ENCODE data around the gene CCDC120.
A peak's percentile ranks its signal among the peaks of the same experiment; 100 is the strongest.

CCDC120 gene

DNA sequence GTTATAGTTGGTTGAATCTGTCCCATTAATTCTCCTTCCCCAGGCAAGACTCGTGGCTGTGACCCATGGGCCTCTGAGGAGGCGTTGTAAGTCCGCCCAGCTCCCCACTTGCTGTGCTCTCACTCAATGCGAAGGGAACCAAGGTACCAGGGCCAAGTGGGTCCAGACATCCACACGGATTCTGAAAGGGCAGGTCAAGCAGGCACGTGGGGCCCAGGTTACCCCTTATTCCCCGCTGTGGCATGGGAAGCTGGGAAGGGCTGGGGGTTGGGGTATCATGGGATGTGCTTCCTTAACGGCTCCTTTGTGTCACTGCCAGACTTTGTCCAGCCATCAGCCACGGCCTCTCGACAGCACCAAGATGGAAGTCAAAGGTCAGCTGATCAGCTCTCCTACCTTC lies 3.1 kb downstream of the CCDC120 start:
- DNase-seq, result no peak

DNA sequence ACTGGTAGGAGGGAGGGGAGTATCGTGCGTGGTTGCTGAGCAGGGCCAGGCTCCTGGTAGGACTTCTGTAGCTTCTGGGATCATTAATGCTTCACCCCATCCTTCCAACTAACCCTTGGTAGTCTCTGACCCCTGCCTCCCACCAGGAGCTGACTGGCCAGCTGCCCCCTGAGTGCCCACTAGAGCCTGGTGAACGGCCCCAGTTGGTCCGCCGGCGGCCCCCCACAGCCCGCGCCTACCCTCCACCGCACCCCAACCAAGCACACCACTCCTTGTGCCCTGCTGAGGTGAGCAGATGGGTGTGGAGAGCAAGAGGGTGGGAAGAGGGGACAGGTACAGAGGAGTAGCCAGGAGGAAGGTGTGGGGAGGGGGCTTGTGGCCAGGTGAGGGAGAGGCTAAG lies 4.9 kb downstream of the CCDC120 start:
- DNase-seq, result no peak

DNA sequence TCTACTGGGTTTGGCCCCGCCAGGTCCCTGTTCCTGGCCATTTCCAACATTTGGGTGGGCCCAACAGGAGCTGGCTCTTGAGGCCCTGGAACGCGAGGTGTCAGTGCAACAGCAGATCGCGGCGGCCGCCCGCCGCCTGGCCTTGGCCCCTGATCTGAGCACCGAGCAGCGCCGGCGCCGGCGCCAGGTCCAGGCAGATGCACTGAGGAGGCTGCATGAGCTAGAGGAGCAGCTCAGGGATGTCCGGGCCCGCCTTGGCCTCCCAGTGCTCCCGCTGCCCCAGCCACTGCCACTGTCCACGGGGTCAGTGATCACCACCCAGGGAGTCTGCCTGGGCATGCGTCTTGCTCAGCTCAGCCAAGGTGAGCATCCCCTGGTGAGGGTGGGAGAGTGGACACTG lies 5.5 kb downstream of the CCDC120 start:
- DNase-seq, result no peak

DNA sequence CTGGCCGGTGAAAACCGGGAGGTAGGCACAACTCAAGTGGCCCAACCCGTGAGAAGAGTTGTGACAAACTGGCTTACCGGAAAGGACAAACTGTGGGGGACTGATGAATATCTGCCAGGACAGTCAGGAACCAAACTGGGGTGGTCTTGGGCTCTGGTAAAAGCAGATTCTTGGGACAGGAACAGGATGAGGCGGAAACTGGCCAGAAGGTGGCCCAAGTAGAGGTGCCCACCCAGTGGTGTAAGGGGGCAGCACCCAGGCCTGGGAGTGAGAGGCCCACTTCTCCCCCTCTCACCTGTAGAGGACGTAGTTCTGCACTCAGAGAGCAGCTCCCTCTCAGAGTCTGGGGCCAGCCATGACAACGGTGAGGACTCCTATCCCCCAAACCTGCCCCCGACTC lies 5.9 kb downstream of the CCDC120 start:
- no peak for DNase-seq

DNA sequence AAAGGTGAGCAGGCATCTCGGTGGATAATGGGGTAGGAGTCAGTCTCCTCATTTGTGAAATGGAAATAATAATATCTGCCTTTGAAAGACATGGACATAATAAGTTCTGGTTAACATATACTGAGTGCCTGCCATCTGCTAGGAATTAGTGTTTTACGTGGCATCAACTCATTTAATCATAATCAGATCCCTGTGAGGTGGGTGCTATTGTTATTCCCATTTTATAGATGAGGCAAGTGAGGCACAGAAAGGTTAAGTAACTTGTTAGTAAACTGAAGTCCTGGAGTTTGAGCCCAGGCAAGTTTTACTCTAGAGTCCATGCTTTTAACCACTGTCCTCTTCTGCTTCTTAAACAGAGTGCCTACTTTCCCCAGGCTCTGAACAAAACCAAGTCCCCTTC lies 7.5 kb downstream of the CCDC120 start:
- DNase-seq, result no peak

DNA sequence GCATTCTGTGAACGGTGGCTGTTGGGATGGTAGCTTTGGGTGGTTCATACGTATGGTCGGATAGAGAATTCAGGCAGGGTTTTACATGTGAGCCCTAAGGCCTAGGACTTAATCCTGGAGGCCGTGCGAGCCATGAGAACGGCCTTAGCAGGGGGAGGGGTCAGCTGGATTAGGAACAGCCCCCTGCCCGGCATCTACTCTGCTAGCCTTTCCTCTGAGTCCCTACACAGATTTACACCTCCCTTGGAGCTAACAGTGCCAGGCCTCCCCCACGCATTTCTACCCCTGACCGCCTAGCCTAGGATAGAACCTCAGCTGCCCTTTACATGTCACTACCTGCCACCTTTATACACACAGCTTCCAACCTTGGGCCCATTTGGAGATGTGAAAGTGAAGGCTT lies 7.9 kb downstream of the CCDC120 start:
- no peak for DNase-seq

DNA sequence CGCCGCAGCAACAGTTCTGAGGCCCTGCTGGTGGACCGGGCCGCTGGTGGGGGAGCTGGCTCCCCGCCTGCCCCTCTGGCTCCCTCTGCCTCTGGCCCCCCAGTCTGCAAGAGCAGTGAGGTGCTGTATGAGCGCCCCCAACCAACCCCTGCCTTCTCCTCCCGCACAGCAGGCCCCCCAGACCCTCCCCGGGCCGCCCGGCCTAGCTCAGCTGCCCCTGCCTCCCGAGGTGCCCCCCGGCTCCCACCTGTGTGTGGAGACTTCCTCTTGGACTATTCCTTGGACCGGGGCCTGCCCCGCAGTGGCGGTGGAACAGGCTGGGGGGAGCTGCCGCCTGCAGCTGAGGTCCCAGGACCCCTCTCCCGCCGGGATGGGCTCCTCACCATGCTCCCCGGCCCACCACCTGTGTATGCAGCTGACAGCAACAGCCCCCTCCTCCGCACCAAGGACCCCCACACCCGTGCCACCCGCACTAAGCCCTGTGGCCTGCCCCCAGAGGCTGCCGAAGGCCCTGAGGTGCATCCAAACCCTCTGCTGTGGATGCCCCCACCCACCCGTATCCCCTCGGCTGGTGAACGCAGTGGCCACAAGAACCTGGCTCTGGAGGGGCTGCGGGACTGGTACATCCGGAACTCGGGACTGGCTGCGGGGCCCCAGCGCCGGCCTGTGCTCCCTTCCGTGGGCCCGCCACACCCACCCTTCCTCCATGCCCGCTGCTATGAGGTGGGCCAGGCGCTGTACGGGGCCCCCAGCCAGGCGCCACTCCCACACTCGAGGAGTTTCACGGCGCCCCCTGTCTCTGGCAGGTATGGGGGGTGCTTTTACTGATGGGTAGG lies 8.7 kb downstream of the CCDC120 start:
- no peak for DNase-seq

DNA sequence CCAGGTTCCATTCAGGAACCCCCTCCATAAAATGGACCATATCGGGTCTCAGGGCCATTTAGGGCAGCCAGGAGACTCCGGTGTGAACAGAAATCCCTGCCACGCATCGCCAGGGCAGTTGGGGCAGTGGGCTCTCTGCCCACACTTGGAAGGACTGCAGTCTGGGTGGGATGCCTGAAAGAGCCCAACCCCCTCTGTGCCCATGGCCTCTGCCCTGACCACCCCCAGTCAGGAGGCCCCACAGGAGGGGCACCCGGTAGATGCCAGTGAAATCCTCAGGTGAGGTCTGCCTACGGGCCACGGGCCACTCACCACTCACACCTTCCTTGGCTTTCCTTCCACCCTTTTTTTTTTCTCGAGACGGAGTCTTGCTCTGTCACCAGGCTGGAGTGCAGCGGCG lies 10.2 kb downstream of the CCDC120 start:
- no peak for DNase-seq

DNA sequence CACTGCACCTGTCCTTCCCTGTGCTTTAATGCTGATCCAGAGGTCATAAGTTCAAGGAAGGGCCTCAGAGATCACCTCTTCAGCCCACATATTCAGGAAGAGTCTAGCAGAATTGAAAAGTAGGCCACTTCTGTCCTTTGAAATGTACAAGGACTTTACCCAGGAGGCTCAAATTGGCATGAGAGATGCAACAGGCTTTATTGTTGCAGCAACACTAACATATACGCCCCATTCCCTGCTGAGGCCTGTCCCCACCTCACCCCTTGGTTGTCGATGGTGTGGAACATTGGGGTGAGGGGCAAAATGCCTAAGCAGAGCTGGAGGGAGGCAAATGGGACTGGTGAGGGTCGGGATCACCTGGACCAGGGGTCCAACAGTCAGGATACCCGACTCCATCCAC lies 12.2 kb downstream of the CCDC120 start:
- DNase-seq, result no peak

DNA sequence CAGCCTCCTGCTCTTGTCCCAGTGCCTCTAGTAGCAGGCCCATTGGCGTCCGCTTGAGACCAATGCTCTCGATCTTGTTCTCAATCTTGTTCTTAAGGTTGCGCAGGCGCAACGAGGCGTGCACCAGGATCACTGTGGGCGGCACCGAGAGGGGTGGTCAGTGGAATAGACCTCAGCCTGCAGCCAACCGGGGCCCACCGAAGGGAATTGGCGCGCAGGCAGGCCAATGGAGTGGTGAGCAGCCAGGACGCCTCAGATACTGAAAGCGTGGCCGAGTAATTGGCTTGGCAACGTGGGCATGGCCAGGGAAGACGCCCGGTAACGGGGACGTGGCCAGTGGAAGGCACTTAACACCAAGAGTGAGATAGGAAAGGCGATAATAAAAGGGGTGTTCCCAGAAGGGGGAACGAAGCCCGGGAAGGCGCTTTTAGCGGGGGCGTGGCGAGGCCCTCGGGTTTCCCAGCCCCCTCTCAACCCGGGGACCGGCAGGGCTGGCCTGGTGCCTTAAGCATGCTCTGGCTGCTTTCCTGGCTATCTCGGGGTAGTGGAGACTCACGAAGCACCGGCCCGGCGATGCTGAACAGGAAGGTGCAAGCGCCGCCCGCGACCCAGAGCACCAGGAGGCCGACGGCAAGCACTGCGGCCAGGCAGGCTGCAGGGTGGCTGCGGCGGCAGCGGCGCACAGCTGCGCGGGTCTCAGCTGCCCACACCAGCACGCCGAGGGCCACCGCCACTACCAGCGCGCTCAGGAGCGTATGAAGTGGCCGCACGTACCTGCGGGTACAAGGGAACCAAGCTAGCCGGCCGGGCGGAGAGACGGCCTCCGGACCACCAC lies 13.3 kb downstream of the CCDC120 start:
- no peak for DNase-seq

DNA sequence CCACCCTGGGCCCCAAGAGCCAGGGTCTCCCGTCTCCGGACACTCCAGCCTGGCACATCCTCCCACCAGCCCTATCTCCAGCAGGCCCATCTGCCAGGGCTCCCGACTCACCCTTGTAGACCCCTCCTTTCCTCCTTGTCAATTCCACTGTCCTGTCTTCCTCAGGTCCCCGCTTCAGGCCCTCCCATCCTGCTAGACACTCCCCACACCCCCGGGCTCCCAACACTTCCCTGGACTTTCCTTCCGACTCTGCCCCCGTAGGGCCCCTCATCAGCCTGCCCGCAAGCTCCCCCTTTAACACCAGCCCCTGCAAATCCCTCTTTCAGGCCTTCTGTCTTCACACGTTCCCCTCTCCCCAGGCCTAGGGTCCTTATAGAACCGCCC lies 13.9 kb downstream of the CCDC120 start:
- DNase-seq, result no peak

DNA sequence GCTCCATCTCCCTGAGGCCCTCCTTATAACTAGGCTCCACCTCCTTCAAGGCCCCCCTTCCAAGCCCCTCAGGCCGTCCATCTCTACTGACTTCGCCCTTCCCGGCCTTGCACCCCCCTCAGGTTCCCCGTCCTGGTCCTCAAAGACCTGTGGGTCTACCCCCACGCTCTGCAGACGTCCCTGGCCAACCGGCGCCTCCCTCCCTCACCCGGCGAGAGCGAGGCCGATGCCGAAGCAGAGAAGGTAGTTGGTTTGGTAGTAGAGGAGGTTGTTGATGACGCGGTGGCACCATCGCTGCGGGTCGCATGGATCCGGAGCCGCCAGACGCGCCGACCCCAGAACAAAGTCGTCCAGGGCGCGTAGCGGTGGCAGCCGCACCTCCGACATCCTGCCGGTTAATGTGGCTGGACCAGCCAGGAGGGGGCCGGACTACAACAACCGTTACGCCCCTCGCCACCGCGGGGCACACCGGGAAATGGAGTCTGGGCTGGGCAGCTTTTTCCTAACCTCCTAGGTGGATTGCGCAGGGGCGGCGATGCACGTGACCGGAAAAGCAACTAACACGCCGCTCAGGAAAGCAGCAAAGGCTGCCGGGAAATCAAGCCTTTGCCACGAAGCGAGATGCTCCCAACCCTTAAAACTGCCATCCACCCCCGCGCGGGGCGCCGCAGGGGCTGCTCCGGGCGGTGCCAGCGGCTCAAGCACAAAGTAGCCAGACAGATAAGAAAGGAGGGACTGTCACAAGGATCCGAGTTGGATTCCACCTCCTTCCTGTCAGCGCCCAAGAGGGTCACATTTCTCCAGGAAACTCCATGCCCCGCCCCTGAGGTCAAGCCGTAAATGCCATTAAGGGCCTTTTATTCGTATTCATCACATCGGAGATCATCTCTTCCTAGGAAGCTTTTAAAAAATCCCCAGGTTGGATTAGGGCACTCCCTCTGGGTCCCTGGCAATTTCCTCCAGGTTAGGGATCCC lies 15.1 kb downstream of the CCDC120 start, which contains the start of gene PRAF2:
PRAF2 (minus strand) TSS at position 402 of the 975 bp plus-strand sequence; CDS start at position 387, 15 bp downstream.
- DNase-seq, result peak; percentile 93

DNA sequence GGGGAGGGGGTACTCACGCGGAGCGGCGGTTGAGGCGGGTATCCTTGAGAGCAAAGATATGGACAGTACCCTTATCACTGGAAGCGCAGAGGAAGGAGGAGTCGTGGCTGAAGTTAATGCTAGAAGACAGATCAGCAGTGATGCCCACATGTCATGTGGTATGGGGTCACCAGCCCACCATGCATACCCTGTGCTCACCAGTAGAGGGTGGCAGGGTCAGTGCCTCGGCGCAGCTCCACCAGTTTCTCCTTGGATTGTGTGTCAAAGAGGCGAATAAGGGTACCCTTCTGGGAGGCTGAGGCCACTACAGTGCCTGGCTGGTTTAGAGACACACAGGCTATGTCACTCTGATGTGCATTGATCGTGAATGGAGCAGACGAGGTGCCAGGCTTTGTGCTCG lies 16.5 kb downstream of the CCDC120 start:
- DNase-seq, result no peak

DNA sequence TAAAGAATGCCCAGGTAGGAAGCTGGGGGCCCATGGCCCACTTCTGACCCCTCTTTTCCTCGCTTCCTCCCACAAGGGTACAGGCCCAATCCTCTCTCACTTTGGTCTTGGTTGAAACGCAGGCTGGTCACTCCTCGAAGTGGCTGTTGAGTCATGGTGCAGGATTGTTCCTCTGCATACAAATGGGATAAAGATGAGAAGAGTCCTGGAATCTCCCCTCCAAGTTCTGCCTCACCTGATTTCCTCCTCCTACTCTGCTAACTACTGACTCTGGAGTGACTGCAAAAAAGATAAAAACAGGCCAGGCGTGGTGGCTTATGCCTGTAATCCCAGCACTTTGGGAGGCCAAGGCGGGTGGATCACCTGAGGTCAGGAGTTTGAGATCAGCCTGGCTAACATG lies 19.1 kb downstream of the CCDC120 start:
- no peak for DNase-seq

DNA sequence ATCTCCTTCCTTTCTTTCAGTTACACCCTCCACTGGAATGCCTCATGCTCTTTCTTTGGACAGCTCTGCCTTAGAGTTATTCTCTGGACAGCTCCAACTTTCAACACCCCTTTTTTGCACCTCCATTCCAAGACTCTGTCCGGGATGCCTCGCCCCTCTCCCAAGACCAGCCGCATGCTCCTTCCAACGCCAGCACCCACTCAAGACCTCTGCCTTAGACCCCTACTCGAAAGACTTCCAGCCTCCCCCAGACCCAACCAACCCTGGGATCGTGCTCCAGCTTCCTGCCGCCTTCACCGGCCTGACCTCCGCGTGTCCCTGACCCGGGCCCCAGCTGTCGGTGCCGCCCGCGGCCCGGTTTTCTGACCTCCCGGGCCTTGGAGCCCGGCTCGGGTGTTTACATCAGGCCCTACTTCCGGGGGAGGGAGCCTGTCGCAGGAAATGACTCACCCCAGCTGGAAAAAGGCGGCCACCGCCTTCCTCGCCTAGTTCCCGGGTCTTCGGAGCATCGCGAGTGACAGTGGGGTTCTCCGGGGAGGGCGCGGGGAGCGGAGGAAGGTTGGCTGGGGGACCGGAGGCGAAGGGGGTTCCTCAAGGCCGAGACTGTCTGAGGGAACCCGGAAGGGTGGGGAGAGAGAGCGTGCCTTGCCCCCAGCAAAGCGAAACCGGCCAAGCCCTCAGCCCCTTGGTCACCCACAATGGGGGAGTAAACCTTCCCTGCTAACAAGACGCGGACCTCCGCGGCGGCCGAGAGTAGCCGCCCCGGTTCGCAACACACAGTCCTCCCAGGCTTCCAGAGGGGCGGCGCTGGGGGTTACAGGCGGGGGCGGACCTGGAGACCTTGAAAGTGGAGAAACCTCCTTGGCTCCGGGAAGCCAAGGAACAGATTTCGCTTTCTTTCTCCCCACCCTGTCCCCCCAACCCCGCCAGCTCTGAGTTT lies 21.0 kb downstream of the CCDC120 start, which contains the start of gene WDR45:
WDR45 (minus strand) TSS at position 399 of the 940 bp plus-strand sequence. CDS start 1,792 bp downstream, outside the sequence.
- peak; percentile 78 for DNase-seq

DNA sequence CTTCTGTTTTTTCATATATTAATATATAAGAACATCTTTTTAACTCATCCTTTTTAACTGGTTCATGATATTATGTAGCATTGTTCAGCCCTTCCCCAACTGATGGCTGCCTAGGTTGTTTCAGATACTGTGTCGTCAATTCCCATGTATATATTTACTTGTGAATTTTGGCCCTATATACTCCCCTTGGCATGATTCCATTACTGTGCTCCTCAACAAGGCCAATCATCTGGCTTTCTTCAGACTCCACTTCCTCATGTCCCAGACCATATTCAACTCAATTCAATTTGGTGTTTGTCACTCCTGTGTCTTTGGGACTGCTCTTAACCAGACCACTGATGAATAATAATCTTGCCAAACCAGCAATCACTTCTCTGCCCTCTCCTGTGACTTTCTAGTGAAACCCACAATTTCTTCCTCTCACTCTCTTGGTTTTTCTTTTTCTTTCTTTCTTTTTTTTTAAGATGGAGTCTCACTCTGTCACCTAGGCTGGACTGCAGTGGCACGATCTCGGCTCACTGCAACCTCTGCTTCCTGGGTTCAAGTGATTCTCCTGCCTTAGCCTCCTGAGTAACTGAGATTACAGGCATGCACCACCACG lies 23.6 kb downstream of the CCDC120 start:
- no peak for DNase-seq

DNA sequence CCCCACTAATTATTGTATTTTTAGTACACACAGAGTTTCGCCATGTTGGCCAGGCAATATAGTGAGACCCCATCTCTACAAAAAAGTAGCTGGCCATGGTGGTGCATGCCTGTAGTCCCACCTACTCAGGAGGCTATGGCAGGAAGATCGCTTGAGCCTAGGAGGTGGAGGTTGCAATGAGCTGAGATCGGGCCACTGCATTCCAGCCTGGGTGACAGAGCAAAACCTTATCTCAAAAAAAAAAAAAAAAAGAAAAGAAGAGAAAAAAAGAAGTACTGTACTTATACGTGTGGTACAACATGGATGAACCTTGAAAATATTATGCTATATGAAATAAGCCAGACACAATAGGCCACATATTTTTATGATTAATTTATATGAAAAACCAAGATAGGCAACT lies 30.8 kb downstream of the CCDC120 start:
- DNase-seq, result no peak

DNA sequence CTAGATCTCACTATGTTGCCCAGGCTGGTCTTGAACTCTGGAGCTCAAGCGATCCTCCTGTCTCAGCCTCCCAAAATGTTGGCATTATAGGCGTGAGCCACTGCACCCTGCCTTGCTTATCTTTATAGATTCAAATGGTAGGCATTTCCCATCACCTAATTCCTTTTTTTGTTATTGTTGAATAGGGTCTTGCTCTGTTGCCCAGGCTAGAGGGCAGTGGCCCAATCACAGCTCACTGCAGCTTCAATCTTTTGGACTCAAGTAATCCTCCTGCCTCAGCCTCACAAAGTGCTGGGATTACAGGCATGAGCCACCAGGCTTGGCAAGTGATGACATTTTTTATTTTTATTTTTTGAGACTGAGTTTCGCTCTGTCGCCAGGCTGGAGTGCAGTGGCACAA lies 37.6 kb downstream of the CCDC120 start:
- no peak for DNase-seq

DNA sequence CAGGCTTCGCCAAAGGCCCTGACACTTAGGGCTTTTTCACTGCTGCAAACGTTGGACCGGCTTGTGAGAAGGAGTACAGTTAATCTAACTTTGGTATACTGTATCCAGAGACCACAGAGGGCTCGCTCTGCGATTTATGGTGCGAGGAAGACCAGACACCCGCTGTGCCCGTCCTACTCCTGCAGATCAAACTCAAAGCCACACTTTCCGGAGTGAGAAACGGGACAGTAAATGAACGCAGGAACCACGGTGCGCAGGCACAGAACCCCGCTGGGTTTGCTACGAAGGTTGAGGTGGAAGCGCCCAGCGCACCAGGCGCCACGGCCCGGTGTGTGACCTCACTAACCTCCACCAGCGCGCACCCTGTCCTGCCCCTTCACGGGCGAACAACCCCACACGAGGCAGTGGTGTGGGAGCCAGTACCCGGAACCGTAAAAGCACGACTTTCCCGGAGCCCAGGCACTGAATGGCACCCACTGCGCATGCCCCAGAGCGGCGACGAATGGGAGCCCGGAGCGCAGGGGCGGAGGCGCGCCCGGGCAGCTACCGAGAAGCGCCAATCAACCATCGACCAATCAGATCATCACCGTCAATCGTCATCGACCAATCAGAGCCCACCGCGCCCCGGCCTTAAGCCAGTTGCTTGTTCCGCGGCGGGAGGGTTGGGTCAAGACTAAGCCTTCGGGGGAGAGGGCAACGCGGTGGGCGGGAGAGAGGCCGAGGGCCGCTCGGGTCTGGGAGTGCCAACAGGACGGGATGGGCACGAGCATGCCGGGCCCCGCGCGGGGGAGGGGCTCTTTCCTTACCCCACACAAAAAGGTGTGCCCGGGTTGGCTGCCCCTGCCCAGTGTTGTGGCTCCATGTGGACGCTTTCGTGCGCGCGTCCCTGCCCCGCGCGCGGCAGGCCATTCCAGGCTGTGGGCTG lies 42.2 kb downstream of the CCDC120 start:
- peak; percentile 93 for DNase-seq

DNA sequence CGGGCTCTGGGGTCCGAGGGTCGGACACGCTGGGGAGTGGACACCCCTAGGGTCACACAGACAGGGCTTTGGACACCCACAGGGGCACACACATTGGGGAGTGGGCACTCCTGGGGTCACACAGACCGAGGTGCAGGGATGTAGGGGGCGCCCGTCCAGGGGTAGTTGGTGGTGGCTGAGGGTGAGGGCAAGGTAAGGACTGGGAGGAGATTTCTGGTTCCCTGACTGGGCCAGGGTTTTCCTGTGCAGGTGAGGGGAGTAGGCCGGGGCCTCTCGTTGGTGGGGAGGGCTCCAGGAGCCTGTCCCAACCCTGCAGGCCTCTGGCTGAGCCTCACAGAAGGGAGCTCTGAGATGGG lies 42.8 kb downstream of the CCDC120 start:
- DNase-seq, result no peak
